PFSK-1 (cell line): Measurements from ENCODE around the gene COL23A1.

Experiments
- POLR2AphosphoS5 ChIP-seq: IDR thresholded peaks from 2 replicates; pipeline ENCODE4 v1.6.1; 2012; ENCODE audit warnings: low read depth, mild to moderate bottlenecking, control low read depth, low read length, moderate library complexity
- TAF1 ChIP-seq: IDR thresholded peaks from 2 replicates; pipeline ENCODE4 v1.6.1; 2012; ENCODE audit warnings: low read length, control low read depth, borderline replicate concordance; ENCODE audit not compliant: insufficient read depth
- TF ChIP-seq, protein P1 (sequence below), 2 experiments: IDR thresholded peaks; 2 replicates each; pipeline versions ENCODE4 v1.6.1 to v1.8.0; 2011 to 2012; ENCODE audit warnings: low read depth in 2 of 2, low read length in 2 of 2, control low read depth in 1 of 2, inconsistent platforms in 1 of 2, mild to moderate bottlenecking in 1 of 2, moderate library complexity in 1 of 2; ENCODE audit not compliant: insufficient read depth in 1 of 2

GRCh38 chr5:178380541-178381074 is 209.6 kb downstream of the COL23A1 start:
- TF ChIP-seq POLR2AphosphoS5 (no peak), TAF1 (no peak)
- TF ChIP-seq, protein P1, sequence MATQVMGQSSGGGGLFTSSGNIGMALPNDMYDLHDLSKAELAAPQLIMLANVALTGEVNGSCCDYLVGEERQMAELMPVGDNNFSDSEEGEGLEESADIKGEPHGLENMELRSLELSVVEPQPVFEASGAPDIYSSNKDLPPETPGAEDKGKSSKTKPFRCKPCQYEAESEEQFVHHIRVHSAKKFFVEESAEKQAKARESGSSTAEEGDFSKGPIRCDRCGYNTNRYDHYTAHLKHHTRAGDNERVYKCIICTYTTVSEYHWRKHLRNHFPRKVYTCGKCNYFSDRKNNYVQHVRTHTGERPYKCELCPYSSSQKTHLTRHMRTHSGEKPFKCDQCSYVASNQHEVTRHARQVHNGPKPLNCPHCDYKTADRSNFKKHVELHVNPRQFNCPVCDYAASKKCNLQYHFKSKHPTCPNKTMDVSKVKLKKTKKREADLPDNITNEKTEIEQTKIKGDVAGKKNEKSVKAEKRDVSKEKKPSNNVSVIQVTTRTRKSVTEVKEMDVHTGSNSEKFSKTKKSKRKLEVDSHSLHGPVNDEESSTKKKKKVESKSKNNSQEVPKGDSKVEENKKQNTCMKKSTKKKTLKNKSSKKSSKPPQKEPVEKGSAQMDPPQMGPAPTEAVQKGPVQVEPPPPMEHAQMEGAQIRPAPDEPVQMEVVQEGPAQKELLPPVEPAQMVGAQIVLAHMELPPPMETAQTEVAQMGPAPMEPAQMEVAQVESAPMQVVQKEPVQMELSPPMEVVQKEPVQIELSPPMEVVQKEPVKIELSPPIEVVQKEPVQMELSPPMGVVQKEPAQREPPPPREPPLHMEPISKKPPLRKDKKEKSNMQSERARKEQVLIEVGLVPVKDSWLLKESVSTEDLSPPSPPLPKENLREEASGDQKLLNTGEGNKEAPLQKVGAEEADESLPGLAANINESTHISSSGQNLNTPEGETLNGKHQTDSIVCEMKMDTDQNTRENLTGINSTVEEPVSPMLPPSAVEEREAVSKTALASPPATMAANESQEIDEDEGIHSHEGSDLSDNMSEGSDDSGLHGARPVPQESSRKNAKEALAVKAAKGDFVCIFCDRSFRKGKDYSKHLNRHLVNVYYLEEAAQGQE (IDR thresholded peaks at IDR 0.05; ENCODE audit: insufficient read depth in 1 of 2, low read depth in 2 of 2, low read length in 2 of 2) = no peak
